Skeletal muscle tissue (tissue), 4 donors: ENCODE results near the gene SPCS3. TPM values are rescaled to one million over a fixed set of nuclear protein-coding genes. Genes with fewer than 3 reads are reported as not detected.
"Not testable (repeated sequence)": the region's sequence is repeated elsewhere in the genome, so short reads cannot be mapped to it uniquely, and the experiment has no call there.

Experiments used
- H3K27ac ChIP-seq: one replicate; pipeline ENCODE4 v1.7.0; 2013; ENCODE audit warnings: mild to moderate bottlenecking, low read depth, low read length, inconsistent platforms
- H3K27me3 ChIP-seq, 3 donors: one replicate each; pipeline ENCODE4 v1.7.0; 2013; ENCODE audit warnings: low read length in 3 of 3; ENCODE audit not compliant: control insufficient read depth in 3 of 3, insufficient read depth in 3 of 3
- H3K36me3 ChIP-seq, 3 donors: one replicate each; pipeline ENCODE4 v1.7.0; 2013; ENCODE audit warnings: low read length in 3 of 3; ENCODE audit not compliant: control insufficient read depth in 3 of 3, insufficient read depth in 3 of 3
- H3K4me1 ChIP-seq, 3 donors: one replicate each; pipeline ENCODE4 v1.7.0; 2013; ENCODE audit warnings: low read length in 3 of 3, mild to moderate bottlenecking in 3 of 3; ENCODE audit not compliant: control insufficient read depth in 3 of 3, insufficient read depth in 3 of 3
- H3K4me3 ChIP-seq, 3 donors: one replicate each; pipeline ENCODE4 v1.7.0; 2013; ENCODE audit warnings: low read length in 3 of 3
- H3K9ac ChIP-seq, 3 donors: one replicate each; pipeline ENCODE4 v1.7.0; 2013; ENCODE audit warnings: low read length in 3 of 3, mild to moderate bottlenecking in 3 of 3, moderate library complexity in 2 of 3, low read depth in 1 of 3
- H3K9me3 ChIP-seq, 3 donors: one replicate each; pipeline ENCODE4 v1.7.0; 2013; ENCODE audit warnings: low read length in 3 of 3; ENCODE audit not compliant: control insufficient read depth in 3 of 3
- total RNA-seq: library from RNA; depleted of rRNA; stranded (reverse); fragments of >200 nt; gene quantifications from one replicate; pipeline ENCODE4 v1.2.3, GENCODE V29; 2014
- donor health status: Osteomylitis.

Gene SPCS3
- 47.5 TPM for total RNA-seq

DNA sequence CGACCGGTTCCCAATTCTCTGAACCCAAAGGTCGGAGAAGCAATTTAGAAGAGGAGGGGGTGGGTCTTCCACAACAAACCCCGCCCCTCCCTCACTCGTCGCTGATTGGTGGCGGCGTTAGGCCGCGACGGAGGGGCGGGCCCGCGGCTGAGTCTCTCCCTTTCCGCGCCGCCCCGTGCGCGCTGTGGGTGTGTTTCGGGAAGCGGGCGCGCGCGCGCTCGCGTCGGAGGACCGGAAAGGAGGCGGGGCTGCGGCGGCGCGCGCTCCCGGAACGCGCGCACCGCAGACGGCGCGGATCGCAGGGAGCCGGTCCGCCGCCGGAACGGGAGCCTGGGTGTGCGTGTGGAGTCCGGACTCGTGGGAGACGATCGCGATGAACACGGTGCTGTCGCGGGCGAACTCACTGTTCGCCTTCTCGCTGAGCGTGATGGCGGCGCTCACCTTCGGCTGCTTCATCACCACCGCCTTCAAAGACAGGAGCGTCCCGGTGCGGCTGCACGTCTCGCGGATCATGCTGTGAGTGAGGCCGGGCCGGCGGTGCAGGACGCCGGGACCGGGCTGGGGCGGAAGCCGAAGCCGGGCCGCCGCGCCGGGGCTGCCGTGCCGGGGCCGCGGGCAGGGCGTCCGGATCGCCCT, at the start of gene SPCS3:
TSS of gene SPCS3 (plus strand) at position 263 of the 636 bp plus-strand sequence. CDS start at position 374, 111 bp downstream.
- Histone ChIP-seq H3K4me3 (peak within 1 kb of the TSS; percentile 96 to 98 (median 97)), H3K9ac (peak within 1 kb of the TSS; percentile 89 to 97 (median 93)), H3K27me3 (no peaks in the 10 kb centered on the region), H3K36me3 (no peaks in the 10 kb centered on the region), H3K9me3 (no peaks in the 10 kb centered on the region), H3K4me1 (peaks cover 9 to 17% (median 13%) of the 10 kb centered on the region in 3 donors), H3K27ac (peak within 1 kb of the TSS; percentile 89)

DNA sequence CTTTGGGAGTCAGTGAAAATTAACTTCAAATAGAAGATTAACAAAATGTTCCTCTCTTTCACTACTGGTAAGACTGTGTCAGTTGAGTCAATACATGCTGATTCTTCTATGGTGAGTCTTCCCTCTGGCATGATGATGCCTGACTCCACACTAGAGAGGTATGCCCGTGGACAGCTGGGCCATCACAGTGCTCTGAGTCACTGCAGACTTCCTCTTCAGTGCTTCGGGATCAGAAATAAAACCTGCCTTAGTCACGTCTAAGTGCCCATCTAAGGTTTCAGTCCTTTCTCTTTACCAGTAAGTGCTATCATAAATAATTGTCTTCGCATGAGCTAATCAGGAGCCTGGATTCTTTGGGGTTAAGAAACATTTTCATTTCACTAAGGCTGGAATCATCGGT, 49.1 kb upstream of the SPCS3 start:
- H3K27ac ChIP-seq, result peak overlapping the region; percentile 93
- H3K4me1 ChIP-seq, result peaks cover 0 to 10% (median 4%) of the 10 kb centered on the region in 3 donors
- H3K27me3 ChIP-seq, result no peaks in the 10 kb centered on the region
- H3K4me3 ChIP-seq, result peak overlapping the region in 2 of 3 donors; percentile 8 to 28
- no peaks in the 10 kb centered on the region for H3K9me3 ChIP-seq
- peak overlapping the region in 2 of 3 donors; percentile 55 to 74 for H3K9ac ChIP-seq
- H3K36me3 ChIP-seq, result peaks cover 0 to 11% (median 3%) of the 10 kb centered on the region in 3 donors

DNA sequence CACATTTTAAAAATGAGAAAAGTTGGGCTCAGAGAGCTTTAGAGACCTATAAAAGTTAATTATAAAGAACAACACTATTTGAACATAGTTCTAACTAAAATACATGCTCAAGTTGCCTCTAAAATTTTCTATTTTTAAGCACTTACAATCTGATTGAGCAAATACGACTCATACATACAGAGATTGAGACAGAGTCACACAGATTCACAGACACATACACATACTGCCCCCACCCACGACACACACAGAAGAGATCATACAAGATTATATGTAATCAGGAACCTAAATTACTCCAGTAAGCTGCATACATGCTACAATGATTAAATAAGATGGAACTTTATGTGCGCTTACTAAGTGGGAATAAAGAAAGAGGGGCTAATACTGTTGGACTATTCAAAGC, 48.0 kb upstream of the SPCS3 start:
- Histone ChIP-seq H3K4me1 (peaks cover 0 to 14% (median 8%) of the 10 kb centered on the region in 3 donors), H3K9me3 (no peaks in the 10 kb centered on the region), H3K9ac (no peak overlapping the region), H3K27ac (peak overlapping the region; percentile 93), H3K27me3 (no peaks in the 10 kb centered on the region), H3K36me3 (peaks cover 0 to 10% (median 3%) of the 10 kb centered on the region in 3 donors), H3K4me3 (no peak overlapping the region)

DNA sequence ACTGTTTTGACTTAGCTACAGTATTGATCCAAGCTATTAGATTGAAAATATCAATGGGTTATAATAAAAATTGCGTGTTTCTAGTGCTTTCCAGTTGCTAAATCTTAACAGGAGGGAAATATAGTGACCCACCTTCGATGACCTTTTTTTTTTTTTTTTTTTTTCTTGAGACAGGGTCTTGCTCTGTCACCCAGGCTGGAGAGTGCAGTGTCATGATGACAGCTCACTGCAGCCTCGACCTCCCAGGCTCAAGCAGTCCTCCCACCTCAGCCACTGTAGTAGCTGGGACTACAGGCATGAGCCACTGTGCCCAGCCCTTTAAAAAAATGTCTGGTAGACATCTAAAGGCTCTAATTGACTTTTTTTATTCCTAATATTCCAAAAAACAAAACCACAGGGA, 47.0 kb upstream of the SPCS3 start:
- no peak overlapping the region for H3K4me3 ChIP-seq
- peaks cover 0 to 1% (median 0%) of the 10 kb centered on the region in 3 donors for H3K36me3 ChIP-seq
- peaks cover 0 to 22% (median 9%) of the 10 kb centered on the region in 3 donors for H3K4me1 ChIP-seq
- no peaks in the 10 kb centered on the region for H3K27me3 ChIP-seq
- H3K27ac ChIP-seq, result peak overlapping the region; percentile 93
- H3K9ac ChIP-seq, result no peak overlapping the region
- H3K9me3 ChIP-seq, result no peaks in the 10 kb centered on the region

DNA sequence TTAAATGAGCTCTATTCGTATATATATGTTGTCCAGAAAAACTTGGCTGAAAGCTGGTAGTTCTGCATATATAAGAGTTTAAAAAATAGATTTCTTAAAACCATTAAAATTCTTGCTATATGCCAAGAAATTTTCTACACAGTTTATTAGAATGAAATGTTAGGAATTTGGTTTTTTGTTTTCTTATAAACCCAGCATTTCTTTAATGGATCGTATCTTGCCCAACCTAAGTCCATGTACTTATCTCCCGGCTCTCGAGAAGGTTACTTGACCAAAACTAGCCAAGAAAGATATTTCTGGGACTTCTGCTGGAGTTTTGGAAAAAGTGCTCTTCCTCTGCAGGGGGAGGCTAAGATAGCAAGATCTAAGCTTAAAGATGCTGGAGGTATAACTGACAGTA, 46.0 kb upstream of the SPCS3 start:
- no peaks in the 10 kb centered on the region for H3K36me3 ChIP-seq
- no peak overlapping the region for H3K4me3 ChIP-seq
- peak overlapping the region; percentile 93 for H3K27ac ChIP-seq
- H3K9ac ChIP-seq, result peak overlapping the region in 1 of 3 donors; percentile 28
- H3K9me3 ChIP-seq, result no peaks in the 10 kb centered on the region
- no peaks in the 10 kb centered on the region for H3K27me3 ChIP-seq
- H3K4me1 ChIP-seq, result peaks cover 0 to 24% (median 9%) of the 10 kb centered on the region in 3 donors

DNA sequence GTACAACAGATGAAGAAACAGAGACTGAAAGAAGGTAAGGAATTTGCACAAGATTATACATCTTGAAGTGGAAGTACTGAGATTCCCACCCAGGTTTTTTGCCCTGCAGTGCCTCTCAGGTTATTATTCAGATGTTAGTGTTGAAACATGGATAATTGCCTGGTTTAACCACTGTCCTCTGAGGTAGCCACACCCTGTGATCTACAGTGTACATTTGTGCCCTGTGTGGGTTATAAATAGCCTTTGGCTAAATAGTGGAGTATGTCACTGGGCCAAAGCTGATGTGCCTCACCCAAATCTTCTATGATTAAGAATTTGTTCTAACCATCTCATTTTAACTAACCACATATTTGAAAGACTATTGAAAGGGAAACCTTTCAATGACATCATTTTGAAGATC, 45.3 kb upstream of the SPCS3 start:
- no peaks in the 10 kb centered on the region for H3K27me3 ChIP-seq
- H3K36me3 ChIP-seq, result no peaks in the 10 kb centered on the region
- H3K9me3 ChIP-seq, result no peaks in the 10 kb centered on the region
- peak overlapping the region in 1 of 3 donors; percentile 28 for H3K9ac ChIP-seq
- H3K4me3 ChIP-seq, result no peak overlapping the region
- H3K4me1 ChIP-seq, result peaks cover 0 to 24% (median 9%) of the 10 kb centered on the region in 3 donors
- H3K27ac ChIP-seq, result peak overlapping the region; percentile 93

DNA sequence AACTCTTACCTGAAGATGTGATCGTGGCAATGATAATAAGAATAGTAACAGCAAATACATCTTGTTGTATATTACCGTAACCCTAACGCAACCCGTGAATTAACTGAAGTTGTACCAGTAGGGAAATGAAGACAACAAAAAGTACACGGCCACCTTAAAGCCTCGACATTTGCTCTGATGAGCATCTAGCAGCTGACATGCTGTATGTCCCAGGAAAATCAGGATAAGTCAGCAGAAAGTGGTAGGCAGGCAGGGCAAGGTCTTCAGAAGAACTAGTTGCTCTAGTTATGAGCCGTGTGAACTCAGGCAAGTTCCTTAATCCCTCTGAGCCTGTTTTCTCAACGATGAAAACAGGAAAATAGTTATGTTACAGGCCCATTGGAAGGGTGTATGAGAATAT, 43.1 kb upstream of the SPCS3 start:
- Histone ChIP-seq H3K9ac (peak overlapping the region; percentile 73 to 82 (median 74)), H3K27ac (peak overlapping the region; percentile 88), H3K4me3 (peak overlapping the region in 2 of 3 donors; percentile 33 to 67)

DNA sequence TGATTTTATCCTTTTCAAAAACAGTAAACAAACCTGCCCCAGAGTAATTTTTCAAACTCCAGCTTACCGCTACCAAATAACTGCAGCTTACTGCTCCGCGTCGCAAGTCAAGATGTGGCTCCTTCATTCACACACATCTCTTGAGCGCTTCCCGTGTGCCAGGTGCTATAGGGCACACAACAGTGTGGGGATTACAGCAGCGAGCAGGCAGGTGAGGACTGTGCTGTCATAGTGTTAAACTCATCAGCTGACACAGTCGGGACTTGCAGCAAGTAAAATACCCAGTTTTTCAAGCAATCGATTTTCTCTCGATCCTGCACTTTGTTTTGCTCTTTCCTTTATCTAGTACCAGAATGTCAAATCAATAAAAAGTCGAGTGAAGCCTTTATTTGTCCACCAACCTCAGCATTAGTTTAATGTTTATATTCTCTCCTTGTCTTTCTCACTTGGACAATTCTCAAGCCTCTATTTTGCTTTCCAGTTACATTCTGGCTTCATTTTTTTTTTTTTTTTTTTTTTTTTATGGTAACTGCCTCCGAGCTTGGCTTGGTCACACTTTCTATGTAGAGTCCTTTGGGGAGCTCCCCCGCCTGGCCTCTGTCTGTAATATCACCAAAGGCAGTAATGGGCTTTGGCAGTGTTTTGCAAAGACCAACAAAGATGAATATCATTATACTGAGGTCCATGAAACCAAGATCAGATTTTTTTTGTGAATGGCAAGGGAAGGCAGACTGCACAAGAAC, 42.4 kb upstream of the SPCS3 start:
- H3K27ac ChIP-seq, result peak overlapping the region; percentile 88
- H3K4me1 ChIP-seq, result peaks cover 0 to 24% (median 9%) of the 10 kb centered on the region in 3 donors
- no peaks in the 10 kb centered on the region for H3K27me3 ChIP-seq
- peak overlapping the region; percentile 73 to 82 (median 74) for H3K9ac ChIP-seq
- H3K9me3 ChIP-seq, result no peaks in the 10 kb centered on the region
- no peaks in the 10 kb centered on the region for H3K36me3 ChIP-seq
- H3K4me3 ChIP-seq, result peak overlapping the region; percentile 33 to 67 (median 62)

More for the DNA sequence above, 43.1 kb upstream of the SPCS3 start:
- Histone ChIP-seq H3K9me3 (no peaks in the 10 kb centered on the region), H3K4me1 (peaks cover 0 to 24% (median 9%) of the 10 kb centered on the region in 3 donors), H3K27me3 (no peaks in the 10 kb centered on the region), H3K36me3 (no peaks in the 10 kb centered on the region)

DNA sequence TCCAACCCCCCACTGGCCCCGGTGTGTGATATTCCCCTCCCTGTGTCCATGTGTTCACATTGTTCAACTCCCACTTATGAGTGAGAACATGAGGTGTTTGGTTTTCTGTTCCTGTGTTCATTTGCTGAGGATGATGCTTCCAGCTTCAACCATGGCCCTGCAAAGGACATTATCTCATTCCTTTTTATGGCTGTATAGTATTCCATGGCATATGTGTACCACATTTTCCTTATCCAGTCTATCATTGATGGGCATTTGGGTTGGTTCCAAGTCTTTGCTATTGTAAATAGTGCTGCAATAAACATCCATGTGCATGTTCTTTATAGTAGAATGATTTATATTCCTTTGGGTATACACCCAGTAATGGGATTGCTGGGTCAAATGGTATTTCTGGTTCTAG, 40.2 kb upstream of the SPCS3 start:
- not testable (repeated sequence) for H3K27me3 ChIP-seq, H3K4me3 ChIP-seq

DNA sequence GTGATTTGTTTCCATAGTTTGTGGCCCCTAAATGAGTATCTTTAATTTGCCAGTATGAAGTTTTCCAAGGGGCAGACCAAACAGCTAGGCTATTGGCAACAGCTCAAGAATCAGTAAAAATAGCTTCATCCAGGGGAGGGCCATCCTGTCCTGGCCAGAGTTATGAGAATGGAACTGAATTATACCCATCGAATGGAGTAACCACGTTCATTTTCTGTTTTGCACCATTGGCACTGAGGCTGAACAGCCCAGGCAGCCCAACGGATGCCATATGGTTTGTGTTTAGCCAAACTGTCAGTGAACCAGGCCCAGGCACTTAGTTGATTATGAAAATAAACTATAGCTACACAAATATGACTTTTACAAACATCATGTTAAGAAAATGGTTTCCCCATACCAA, 33.0 kb upstream of the SPCS3 start:
- Histone ChIP-seq H3K27me3 (no peaks in the 10 kb centered on the region), H3K36me3 (no peaks in the 10 kb centered on the region), H3K4me3 (no peak overlapping the region), H3K4me1 (peaks cover 0 to 6% (median 6%) of the 10 kb centered on the region in 3 donors), H3K27ac (no peak overlapping the region), H3K9ac (no peak overlapping the region), H3K9me3 (no peaks in the 10 kb centered on the region)

More for the DNA sequence above, 40.2 kb upstream of the SPCS3 start:
- not testable (repeated sequence) for H3K27ac ChIP-seq, H3K36me3 ChIP-seq, H3K9ac ChIP-seq, H3K9me3 ChIP-seq
- H3K4me1 ChIP-seq, result peaks cover 0 to 21% (median 9%) of the 10 kb centered on the region in 3 donors
